ENCODE measurements around the gene PRKRIP1. TPM values are rescaled to one million over a fixed set of nuclear protein-coding genes. Genes with fewer than 3 reads are reported as not detected.

Gene PRKRIP1
- total RNA-seq, 1 donor from 2014 or later = 11.1 TPM

DNA sequence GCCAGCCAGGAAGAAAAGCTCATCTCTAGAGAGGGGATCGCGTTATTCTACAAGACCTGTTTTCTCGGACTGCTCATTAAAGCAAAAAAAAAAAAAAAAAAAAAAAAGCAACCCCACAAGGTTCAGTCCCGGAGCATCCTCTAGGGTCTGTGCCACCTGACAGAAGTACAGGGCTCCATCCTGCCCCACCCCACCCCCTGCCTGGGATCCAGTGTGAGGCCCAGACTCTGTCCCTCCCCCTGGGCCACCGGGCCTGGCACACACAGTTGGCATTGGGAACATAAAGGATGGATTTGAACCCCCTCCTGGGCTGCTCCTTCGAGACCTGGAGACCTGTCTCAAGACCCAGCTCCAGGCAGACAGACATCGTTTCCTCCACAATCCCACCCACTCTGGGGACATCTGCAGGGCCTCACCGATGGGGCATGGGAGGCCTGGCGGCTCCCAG, 37.9 kb downstream of the PRKRIP1 start:
- peak overlapping the region; percentile 89 for H3K4me3 ChIP-seq
- intact Hi-C loops (cut with micrococcal nuclease) = no loop called here

DNA sequence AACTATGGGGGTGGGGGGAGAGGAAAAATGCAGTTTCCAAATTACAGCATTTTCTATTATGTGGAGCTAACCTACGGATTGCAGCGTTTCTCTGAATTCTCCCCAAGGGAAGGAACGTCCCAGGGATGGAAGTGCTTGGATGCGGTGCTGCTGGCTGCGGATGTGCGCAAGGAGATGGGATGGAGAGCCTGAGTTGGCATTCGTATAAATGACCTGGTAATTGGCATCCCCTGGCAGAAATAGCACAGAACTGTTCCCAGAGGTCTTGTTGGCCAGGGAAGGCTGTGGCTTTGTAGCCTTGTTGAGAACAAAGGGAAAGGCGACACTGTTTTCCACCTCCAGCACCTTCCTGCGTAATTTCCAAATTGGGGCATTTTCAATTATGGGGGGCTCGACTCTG, 40.0 kb downstream of the PRKRIP1 start:
- no peaks in the 10 kb centered on the region for H3K9me3 ChIP-seq (replicated peaks)

More for the DNA sequence above, 37.9 kb downstream of the PRKRIP1 start:
- Histone ChIP-seq H3K4me1 (peaks cover 22% of the 10 kb centered on the region), H3K36me3 (no peaks in the 10 kb centered on the region), H3K27ac (replicated peaks) (peak overlapping the region; percentile 77), H3K27me3 (ENCODE audit: low read depth) (no peaks in the 10 kb centered on the region), H3K9me3 (replicated peaks) (no peaks in the 10 kb centered on the region)
- no peak for DNase-seq
- no peak for TF ChIP-seq CTCF (IDR thresholded peaks at IDR 0.05; ENCODE audit: borderline replicate concordance)

GRCh38 chr7:102439963-102440795, 44.0 kb downstream of the PRKRIP1 start:
- intact Hi-C loops (cut with micrococcal nuclease) = no loop called here
- Histone ChIP-seq H3K9me3 (replicated peaks) (no peaks in the 10 kb centered on the region), H3K4me1 (peaks cover 15% of the 10 kb centered on the region), H3K36me3 (peaks cover 4% of the 10 kb centered on the region), H3K27me3 (ENCODE audit: low read depth) (no peaks in the 10 kb centered on the region), H3K4me3 (no peak overlapping the region), H3K27ac (replicated peaks) (peak overlapping the region; percentile 79)
- DNase-seq = peak; percentile 68
- TF ChIP-seq CTCF (IDR thresholded peaks at IDR 0.05; ENCODE audit: borderline replicate concordance) = no peak

More for the DNA sequence above, 40.0 kb downstream of the PRKRIP1 start:
- H3K4me1 ChIP-seq = peaks cover 36% of the 10 kb centered on the region
- intact Hi-C loops (cut with micrococcal nuclease) = no loop called here
- no peak for DNase-seq
- TF ChIP-seq CTCF (IDR thresholded peaks at IDR 0.05; ENCODE audit: borderline replicate concordance) = no peak
- H3K27me3 ChIP-seq (ENCODE audit: low read depth) = no peaks in the 10 kb centered on the region
- H3K36me3 ChIP-seq = no peaks in the 10 kb centered on the region
- no peak overlapping the region for H3K4me3 ChIP-seq
- H3K27ac ChIP-seq (replicated peaks) = no peak overlapping the region

DNA sequence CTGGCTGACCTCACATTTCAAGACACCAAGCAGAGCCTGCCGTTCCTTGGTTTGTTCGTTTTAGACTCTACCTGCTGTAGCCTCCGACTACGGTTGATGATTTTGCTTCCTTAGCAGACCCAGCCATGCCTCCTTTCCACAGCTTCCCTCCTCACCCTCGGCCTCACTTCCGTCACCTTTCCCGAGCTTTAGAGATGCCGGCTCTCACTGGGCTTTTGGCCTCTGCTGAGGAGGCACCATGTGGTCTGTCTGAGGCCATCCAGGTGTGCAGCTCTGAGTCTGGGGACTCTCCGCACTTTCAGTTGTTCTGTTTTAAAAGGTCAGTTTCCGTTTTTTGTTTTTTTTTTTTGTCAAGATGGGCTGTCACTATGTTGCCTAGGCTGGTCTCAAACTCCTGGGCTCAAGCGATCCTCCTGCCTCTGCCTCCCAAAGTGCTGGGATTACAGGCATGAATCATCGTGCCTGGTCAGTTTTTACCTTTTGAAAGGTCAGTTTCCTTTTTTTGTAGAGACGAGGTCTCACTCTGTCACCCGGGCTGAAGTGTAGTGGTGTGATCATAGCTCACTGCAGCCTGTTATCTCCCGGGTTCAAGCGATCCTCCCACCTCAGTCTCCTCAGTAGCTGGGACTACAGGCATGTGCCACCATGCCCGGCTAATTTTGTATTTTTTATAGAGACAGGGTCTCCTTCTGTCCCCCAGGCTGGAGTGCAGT, 49.0 kb downstream of the PRKRIP1 start:
- Histone ChIP-seq H3K4me3 (no peak overlapping the region), H3K4me1 (peaks cover 8% of the 10 kb centered on the region), H3K27me3 (ENCODE audit: low read depth) (no peaks in the 10 kb centered on the region), H3K27ac (replicated peaks) (no peak overlapping the region), H3K9me3 (replicated peaks) (no peaks in the 10 kb centered on the region), H3K36me3 (peaks cover 24% of the 10 kb centered on the region)
- no peak for TF ChIP-seq CTCF (IDR thresholded peaks at IDR 0.05; ENCODE audit: borderline replicate concordance)
- intact Hi-C loops (cut with micrococcal nuclease) = no loop called here
- DNase-seq = no peak

- Histone ChIP-seq H3K36me3 (peaks cover 24% of the 10 kb centered on the region), H3K27ac (replicated peaks) (no peak overlapping the region), H3K4me1 (peaks cover 2% of the 10 kb centered on the region), H3K9me3 (replicated peaks) (no peaks in the 10 kb centered on the region), H3K4me3 (no peak overlapping the region), H3K27me3 (ENCODE audit: low read depth) (no peaks in the 10 kb centered on the region)
- no peak for DNase-seq
- TF ChIP-seq CTCF (IDR thresholded peaks at IDR 0.05; ENCODE audit: borderline replicate concordance) = no peak
- intact Hi-C loops (cut with micrococcal nuclease) = no loop called here
These were observed 49.5 kb downstream of the PRKRIP1 start for GRCh38 chr7:102445674-102446071.
